GM12874 (cell line): Measurements from ENCODE around the gene LRWD1.

Source experiments
- TF ChIP-seq, protein P1 (sequence below): IDR thresholded peaks from 2 replicates; pipeline ENCODE4 v1.5.1; 2011; ENCODE audit warnings: low read depth, mild to moderate bottlenecking, control low read depth, low read length, moderate library complexity; ENCODE audit not compliant: insufficient read depth

The LRWD1 gene

DNA sequence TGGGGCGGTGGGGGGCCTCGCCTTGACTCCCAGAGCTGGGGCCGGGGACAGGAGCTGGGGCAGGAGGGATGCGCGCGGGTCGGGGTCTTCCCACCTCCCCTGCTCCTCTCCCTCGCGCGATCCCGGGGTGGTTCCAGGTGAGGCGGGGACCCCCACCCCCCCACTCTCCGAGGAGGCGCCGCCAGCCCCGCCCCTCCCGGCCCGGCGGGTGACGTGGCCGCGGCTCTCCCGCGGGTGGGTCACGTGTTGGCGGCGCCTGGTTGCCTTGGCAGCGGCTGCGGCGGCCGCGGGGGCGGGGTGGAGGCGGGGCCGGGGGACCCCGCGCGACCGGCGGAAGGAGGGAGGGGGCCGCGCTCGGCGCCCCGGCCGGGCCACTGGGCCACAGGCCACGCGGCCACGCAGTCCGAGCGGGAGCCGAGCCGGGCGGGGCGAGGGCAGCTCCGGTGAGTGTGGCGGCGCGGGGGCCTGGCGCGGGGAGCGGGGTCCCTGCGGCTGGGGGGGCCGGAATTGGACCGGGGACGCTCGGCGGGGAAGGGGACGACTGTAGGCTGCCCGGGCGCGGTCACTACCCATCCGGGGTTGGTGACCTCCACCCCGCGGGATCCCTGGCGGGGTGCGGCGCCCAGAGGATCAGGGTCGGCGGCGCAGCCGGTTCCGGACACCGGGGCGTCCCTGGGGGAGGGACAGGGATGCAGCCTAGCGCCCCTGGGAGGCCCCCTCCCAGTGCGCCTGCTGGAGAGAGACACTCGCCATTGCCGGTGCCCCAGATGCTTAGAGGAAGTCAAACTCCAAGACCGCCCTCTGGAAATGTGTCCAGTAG is 31.4 kb upstream of the LRWD1 start, which contains the start of gene ORAI2:
ORAI2 (plus strand) TSS at position 357 of the 820 bp plus-strand sequence. CDS start 5,382 bp downstream, outside the sequence.
- TF ChIP-seq, protein P1, sequence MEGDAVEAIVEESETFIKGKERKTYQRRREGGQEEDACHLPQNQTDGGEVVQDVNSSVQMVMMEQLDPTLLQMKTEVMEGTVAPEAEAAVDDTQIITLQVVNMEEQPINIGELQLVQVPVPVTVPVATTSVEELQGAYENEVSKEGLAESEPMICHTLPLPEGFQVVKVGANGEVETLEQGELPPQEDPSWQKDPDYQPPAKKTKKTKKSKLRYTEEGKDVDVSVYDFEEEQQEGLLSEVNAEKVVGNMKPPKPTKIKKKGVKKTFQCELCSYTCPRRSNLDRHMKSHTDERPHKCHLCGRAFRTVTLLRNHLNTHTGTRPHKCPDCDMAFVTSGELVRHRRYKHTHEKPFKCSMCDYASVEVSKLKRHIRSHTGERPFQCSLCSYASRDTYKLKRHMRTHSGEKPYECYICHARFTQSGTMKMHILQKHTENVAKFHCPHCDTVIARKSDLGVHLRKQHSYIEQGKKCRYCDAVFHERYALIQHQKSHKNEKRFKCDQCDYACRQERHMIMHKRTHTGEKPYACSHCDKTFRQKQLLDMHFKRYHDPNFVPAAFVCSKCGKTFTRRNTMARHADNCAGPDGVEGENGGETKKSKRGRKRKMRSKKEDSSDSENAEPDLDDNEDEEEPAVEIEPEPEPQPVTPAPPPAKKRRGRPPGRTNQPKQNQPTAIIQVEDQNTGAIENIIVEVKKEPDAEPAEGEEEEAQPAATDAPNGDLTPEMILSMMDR = no peak

GRCh38 chr7:102434039-102434486 is 30.7 kb upstream of the LRWD1 start:
- TF ChIP-seq, protein P1 = no peak

GRCh38 chr7:102436118-102436517 is 28.7 kb upstream of the LRWD1 start:
- TF ChIP-seq, protein P1 = no peak

GRCh38 chr7:102439963-102440795 is 24.6 kb upstream of the LRWD1 start:
- TF ChIP-seq, protein P1 = no peak

GRCh38 chr7:102444961-102445673 is 19.7 kb upstream of the LRWD1 start:
- TF ChIP-seq, protein P1 = no peak

GRCh38 chr7:102445674-102446071 is 19.1 kb upstream of the LRWD1 start:
- TF ChIP-seq, protein P1 = no peak
